GM12878 (cell line): Measurements from ENCODE around the gene ZSWIM7. TPM values are rescaled to one million over a fixed set of nuclear protein-coding genes. Genes with fewer than 3 reads are reported as not detected.
"Not testable (repeated sequence)": the region's sequence is repeated elsewhere in the genome, so short reads cannot be mapped to it uniquely, and the experiment has no call there.

Experiments used
- ATAC-seq: fragments of 200-7000 bp; cut with Tn5 transposase; 3 replicates; pipeline ENCODE4 v1.9.1; 2020; ENCODE audit warnings: mild to moderate bottlenecking, moderate library complexity
- BruUV-seq: library from RNA; stranded (reverse); fragments of 400-500 nt; replicated peaks from 2 replicates; lab custom pipeline; 2021; lab: Mats Ljungman, UMichigan
- CTCF ChIA-PET: fragments of 300-600 bp; sonication (Branson Sonifier 250); formaldehyde crosslinking; extraction: SDS; loops from one replicate; lab custom pipeline; 2021; ENCODE audit warnings: inconsistent platforms; lab: Yijun Ruan, JAX
- POLR2A ChIA-PET: fragments of 350-600 bp; formaldehyde crosslinking; extraction: SDS; loops from one replicate; lab custom pipeline; 2021; ENCODE audit warnings: inconsistent platforms; lab: Charles Lee
- RAD21 ChIA-PET: fragments of 300-600 bp; sonication (Branson Sonifier 250); formaldehyde crosslinking; loops from one replicate; lab custom pipeline; 2023; ENCODE audit warnings: antibody characterized with exemption; ENCODE audit not compliant: unreplicated experiment; lab: Charles Lee
- SMC1A ChIA-PET: fragments of 300-600 bp; sonication (Branson Sonifier 250); formaldehyde crosslinking; loops from one replicate; lab custom pipeline; 2023; ENCODE audit not compliant: unreplicated experiment, uncharacterized antibody; lab: Charles Lee
- DNase-seq: peaks from one replicate; pipeline ENCODE4 v3.0.0-alpha.2; 2011; ENCODE audit warnings: low read depth, low spot score
- FAIRE-seq: peaks from 3 replicates; lab custom pipeline; 2011; peaks lifted over from hg19 to GRCh38; lab: Jason Lieb, UNC
- H2AFZ ChIP-seq: 2 replicates; pipeline ENCODE4 v1.6.0; 2011; ENCODE audit warnings: low read depth, low read length, control low read depth; ENCODE audit not compliant: control insufficient read depth
- H3K27ac ChIP-seq: 2 replicates; pipeline ENCODE4 v1.5.1; 2011; ENCODE audit warnings: control low read depth; ENCODE audit not compliant: control insufficient read depth, insufficient read depth
- H3K27me3 ChIP-seq, 2 experiments: replicated peaks in 1 of 2; 2 replicates each; pipeline versions ENCODE4 v1.6.0 to v1.6.1; 2011; ENCODE audit warnings: low read length in 1 of 2; ENCODE audit not compliant: control insufficient read depth in 2 of 2, insufficient read depth in 2 of 2
- H3K36me3 ChIP-seq, 2 experiments: 2 replicates each; pipeline ENCODE4 v1.5.1; 2011; ENCODE audit warnings: low read length in 1 of 2; ENCODE audit not compliant: control insufficient read depth in 2 of 2, insufficient read depth in 2 of 2
- H3K4me1 ChIP-seq: 2 replicates; pipeline ENCODE4 v1.6.1; 2011; ENCODE audit warnings: mild to moderate bottlenecking, low read length, moderate library complexity, mixed read lengths; ENCODE audit not compliant: control insufficient read depth, insufficient read depth
- H3K4me2 ChIP-seq: 2 replicates; pipeline ENCODE4 v1.6.0; 2011; ENCODE audit warnings: control low read depth; ENCODE audit not compliant: control insufficient read depth, insufficient read depth
- H3K4me3 ChIP-seq: fragments of 200-600 bp; sonication (generic); 2 replicates; pipeline ENCODE4 v1.5.1; 2016
- H3K79me2 ChIP-seq: 2 replicates; pipeline ENCODE4 v1.6.0; 2011; ENCODE audit warnings: low read length; ENCODE audit not compliant: control insufficient read depth, insufficient read depth
- H3K9ac ChIP-seq: 2 replicates; pipeline ENCODE4 v1.8.0; 2011; ENCODE audit warnings: low read length, control low read depth, mixed read lengths; ENCODE audit not compliant: control insufficient read depth, insufficient read depth
- H3K9me3 ChIP-seq: replicated peaks from 3 replicates; pipeline ENCODE4 v1.5.1; 2011; ENCODE audit warnings: mild to moderate bottlenecking, low read length; ENCODE audit not compliant: control insufficient read depth, insufficient read depth
- H4K20me1 ChIP-seq: 2 replicates; pipeline ENCODE4 v1.6.0; 2011; ENCODE audit not compliant: control insufficient read depth, insufficient read depth
- CREM ChIP-seq: IDR thresholded peaks from 2 replicates; pipeline ENCODE4 v1.6.1; 2014; ENCODE audit warnings: antibody characterized with exemption, low read depth
- FOS ChIP-seq: IDR thresholded peaks from 3 replicates; pipeline ENCODE4 v1.6.1; 2011; ENCODE audit warnings: borderline replicate concordance; ENCODE audit not compliant: insufficient read length; ENCODE audit errors: extremely low read depth
- FOXK2 ChIP-seq: fragments of 450-650 bp; IDR thresholded peaks from 2 replicates; pipeline ENCODE4 v1.6.1; 2017; ENCODE audit warnings: mild to moderate bottlenecking, moderate library complexity
- GABPA ChIP-seq: IDR thresholded peaks from 2 replicates; pipeline ENCODE4 v1.6.1; 2014; ENCODE audit warnings: antibody characterized with exemption, low read depth, mild to moderate bottlenecking, inconsistent platforms
- NBN ChIP-seq: fragments of 450-650 bp; IDR thresholded peaks from 2 replicates; pipeline ENCODE4 v1.6.1; 2016
- TARDBP ChIP-seq: IDR thresholded peaks from 2 replicates; pipeline ENCODE4 v1.6.1; 2016; ENCODE audit warnings: borderline replicate concordance
- WRNIP1 ChIP-seq: IDR thresholded peaks from 2 replicates; pipeline ENCODE4 v1.6.1; 2011; ENCODE audit warnings: low read depth, low read length, improper control_type of control experiment, borderline replicate concordance
- ZZZ3 ChIP-seq: IDR thresholded peaks from 2 replicates; pipeline ENCODE4 v1.6.1; 2011; ENCODE audit warnings: low read depth; ENCODE audit not compliant: control insufficient read depth, insufficient read length
- WGBS: methylation state at CpG from one replicate; pipeline ENCODE4 v1.1.6; 2016; ENCODE audit warnings: low lambda C conversion rate; ENCODE audit not compliant: insufficient replicate concordance, insufficient coverage; ENCODE audit errors: missing lambda C conversion rate; 5-methylcytosine and 5-hydroxymethylcytosine counted together
- in situ Hi-C: fragments of 300-500 bp; cut with MboI; formaldehyde crosslinking; loops from 9 replicates; pipeline ENCODE4 v1.14.3; 2018; ENCODE audit warnings: mixed read lengths
- intact Hi-C: fragments of 100-400 bp; cut with micrococcal nuclease; formaldehyde crosslinking; loops from one replicate; pipeline ENCODE4 v1.14.2; 2022; ENCODE audit not compliant: unreplicated experiment
- polyA plus RNA-seq, 11 experiments: library from polyadenylated mRNA; depleted of rRNA in 4 of 11; unstranded in 6 of 11; stranded (reverse) in 5 of 11; fragments of >200 nt; fragmentation: Nextera tagmentation in 4 of 11; fragmentation: Illumina TruSeq in 1 of 11; extraction: Ambion mirVana in 4 of 11; extraction: Trizol in 1 of 11; gene quantifications; 1 replicate in 1 of 11; 2 replicates in 10 of 11; pipeline versions ENCODE4 v1.2.1 to v1.2.3, GENCODE V29; 2011 to 2016; ENCODE audit warnings: inconsistent platforms in 2 of 11, missing spikeins in 2 of 11, low read depth in 1 of 11
- total RNA-seq, 4 experiments: library from RNA; depleted of rRNA in 3 of 4; stranded (reverse); fragments of >200 nt in 3 of 4; fragmentation: Illumina TruSeq in 1 of 4; extraction: Trizol in 1 of 4; gene quantifications; 2 replicates each; pipeline versions ENCODE4 v1.2.1 to v1.2.3, GENCODE V29; 2013 to 2021
- TF ChIP-seq, protein P1 (sequence below): IDR thresholded peaks from 2 replicates; pipeline ENCODE4 v1.6.1; 2012; ENCODE audit warnings: low read depth, low read length, improper control_type of control experiment

Gene ZSWIM7
- total and polyA plus RNA-seq, 10 of the 15 experiments (the other 5 are each of a cell fraction or from before 2014, with no cell fraction given), result 7.0 to 26.6 (median 9.9) TPM

GRCh38 chr17:15979013-15979412 lies 20.5 kb downstream of the ZSWIM7 start:
- WGBS, result 58% methylated on average over 2 of the region's 4 CpGs
- not testable (repeated sequence) for H3K36me3 ChIP-seq, ATAC-seq

DNA sequence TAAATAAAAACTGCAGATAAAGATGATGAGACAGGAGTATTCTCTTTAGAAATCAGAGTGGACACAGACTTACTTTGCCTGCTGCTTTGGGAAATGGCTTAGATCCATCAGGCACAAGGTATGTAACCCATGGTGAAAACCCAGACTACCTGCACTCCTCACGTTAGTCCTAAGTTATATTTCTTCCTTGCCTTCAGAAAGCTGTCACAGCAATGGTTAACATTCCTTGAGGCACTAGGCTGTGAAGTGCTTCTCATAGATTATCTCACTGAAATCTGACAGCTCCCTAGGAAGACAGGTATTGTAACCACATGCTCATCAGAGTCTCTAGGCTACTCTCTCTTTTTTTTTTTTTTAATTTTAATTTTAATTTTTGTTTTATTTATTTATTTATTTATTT lies 20.9 kb downstream of the ZSWIM7 start:
- H3K9me3 ChIP-seq, result no peaks in the 10 kb centered on the region
- 35% methylated on average over 1 of the region's 1 CpG for WGBS
- no peaks in the 10 kb centered on the region for H3K79me2 ChIP-seq
- no peak for ATAC-seq
- no peak overlapping the region for H3K27ac ChIP-seq
- CTCF ChIA-PET, result no interaction called here
- no peaks in the 10 kb centered on the region for H3K27me3 ChIP-seq
- no TSS peak for BruUV-seq
- no peak overlapping the region for H3K4me2 ChIP-seq
- H4K20me1 ChIP-seq, result no peaks in the 10 kb centered on the region
- TF ChIP-seq FOS (no peak), FOXK2 (no peak), NBN (no peak), TARDBP (no peak), CREM (no peak), GABPA (no peak), ZZZ3 (no peak), WRNIP1 (no peak)
- TF ChIP-seq, protein P1, sequence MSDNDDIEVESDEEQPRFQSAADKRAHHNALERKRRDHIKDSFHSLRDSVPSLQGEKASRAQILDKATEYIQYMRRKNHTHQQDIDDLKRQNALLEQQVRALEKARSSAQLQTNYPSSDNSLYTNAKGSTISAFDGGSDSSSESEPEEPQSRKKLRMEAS, result no peak
- TF ChIP-seq, all 136 proteins: peak for 0
- H2AFZ ChIP-seq, result no peak overlapping the region
- ChIA-PET RAD21 (no interaction called here), SMC1A (no interaction called here), POLR2A (no interaction called here)
- no peak overlapping the region for H3K4me3 ChIP-seq
- intact Hi-C loops (no loop called here), in situ Hi-C loops (loop anchor here (25.0 kb wide), 2 partner anchors 416 to 716 kb away; partner anchors contain the start of genes PMP22 and TVP23C)
- DNase-seq (no peak), FAIRE-seq (no peak)
- no peaks in the 10 kb centered on the region for H3K36me3 ChIP-seq
- peaks cover 17% of the 10 kb centered on the region for H3K4me1 ChIP-seq
- H3K9ac ChIP-seq, result no peak overlapping the region

More at GRCh38 chr17:15979013-15979412, 20.5 kb downstream of the ZSWIM7 start:
- intact Hi-C loops, H4K20me1 ChIP-seq, H3K9ac ChIP-seq, RAD21 ChIA-PET, DNase-seq, H3K4me2 ChIP-seq, POLR2A ChIA-PET, BruUV-seq, FAIRE-seq, H2AFZ ChIP-seq, SMC1A ChIA-PET, H3K27me3 ChIP-seq, CTCF ChIA-PET, H3K27ac ChIP-seq, H3K9me3 ChIP-seq, H3K4me3 ChIP-seq, H3K79me2 ChIP-seq: not testable (repeated sequence)
- in situ Hi-C loops, result loop anchor here (25.0 kb wide), 2 partner anchors 417 to 717 kb away; partner anchors contain the start of genes PMP22 and TVP23C
- peaks cover 17% of the 10 kb centered on the region for H3K4me1 ChIP-seq
